GM12891 (cell line): Measurements from ENCODE around the gene VPS11. TPM values are rescaled to one million over a fixed set of nuclear protein-coding genes. Genes with fewer than 3 reads are reported as not detected.

Experiments used
- DNase-seq: peaks from one replicate; pipeline ENCODE4 v3.0.0; 2011; ENCODE audit warnings: low spot score; ENCODE audit not compliant: insufficient read length
- FAIRE-seq: peaks from 2 replicates; lab custom pipeline; 2011; peaks lifted over from hg19 to GRCh38; lab: Jason Lieb, UNC
- PAX5 ChIP-seq: IDR thresholded peaks from 2 replicates; pipeline ENCODE4 v1.6.1; 2011; ENCODE audit warnings: low read length, moderate library complexity, mild to moderate bottlenecking; ENCODE audit not compliant: insufficient read depth, severe bottlenecking
- POLR2A ChIP-seq: IDR thresholded peaks from 2 replicates; pipeline ENCODE4 v1.6.1; 2011; ENCODE audit warnings: low read depth, low read length, control low read depth
- POLR2AphosphoS5 ChIP-seq: IDR thresholded peaks from 2 replicates; pipeline ENCODE4 v1.6.1; 2011; ENCODE audit warnings: low read depth, low read length, control low read depth
- POU2F2 ChIP-seq: IDR thresholded peaks from 2 replicates; pipeline ENCODE4 v1.6.1; 2011; ENCODE audit warnings: low read depth, mild to moderate bottlenecking, control low read depth, low read length, moderate library complexity
- SPI1 ChIP-seq: IDR thresholded peaks from 2 replicates; pipeline ENCODE4 v1.6.1; 2011; ENCODE audit warnings: low read depth, low read length, control low read depth
- TAF1 ChIP-seq: IDR thresholded peaks from 2 replicates; pipeline ENCODE4 v1.6.1; 2011; ENCODE audit warnings: low read depth, low read length, control low read depth
- polyA plus RNA-seq: library from polyadenylated mRNA; unstranded; fragments of >200 nt; gene quantifications from one replicate; pipeline ENCODE4 v1.2.1, GENCODE V29; 2012; ENCODE audit warnings: low read depth, missing spikeins, inconsistent platforms; ENCODE audit not compliant: missing spikeins

Gene VPS11
- polyA plus RNA-seq = 31.6 TPM

DNA sequence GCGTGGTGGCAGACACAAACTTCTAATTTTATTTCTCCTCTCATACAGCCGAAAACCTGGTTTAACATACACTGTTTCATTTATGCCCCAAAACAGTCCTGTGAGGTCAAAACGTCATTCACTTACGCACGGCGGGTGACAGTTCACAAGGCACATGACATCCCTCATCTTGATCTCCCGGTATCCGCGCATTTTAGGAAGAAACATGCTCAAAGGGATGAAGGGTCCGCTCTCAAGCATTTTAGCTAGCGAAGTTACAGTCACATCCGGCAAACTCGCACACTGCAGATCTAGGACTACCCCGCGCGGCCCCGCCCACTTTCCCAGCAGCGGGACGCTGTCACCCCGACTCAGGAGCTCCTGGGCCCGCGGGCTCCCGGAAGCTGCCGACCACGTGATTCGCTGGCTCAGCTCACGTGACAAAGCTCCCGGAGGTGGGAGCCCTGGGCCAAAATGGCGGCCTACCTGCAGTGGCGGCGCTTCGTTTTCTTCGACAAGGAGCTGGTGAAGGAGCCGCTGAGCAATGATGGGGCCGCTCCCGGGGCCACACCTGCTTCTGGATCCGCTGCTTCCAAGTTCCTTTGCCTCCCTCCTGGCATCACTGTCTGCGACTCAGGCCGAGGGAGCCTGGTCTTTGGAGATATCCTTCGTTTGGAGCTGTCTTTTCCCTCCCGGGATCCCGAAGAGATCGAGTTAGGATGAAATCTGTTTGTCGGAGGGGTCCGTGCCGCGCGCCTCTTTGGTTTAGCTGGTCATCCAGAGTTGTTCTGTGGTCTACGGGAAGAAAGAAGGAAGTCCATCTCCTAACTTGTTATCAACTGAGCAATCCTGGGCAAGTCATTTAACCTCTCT lies at the start of gene VPS11:
TSS of gene VPS11 (plus strand) at position 448 of the 852 bp plus-strand sequence. CDS start at position 454, 6 bp downstream.
- peak; percentile 84 for TF ChIP-seq POLR2AphosphoS5
- TF ChIP-seq POLR2A = peak; percentile 84
- TF ChIP-seq PAX5 = no peak
- no peak for TF ChIP-seq SPI1
- peak; percentile 91 for TF ChIP-seq TAF1
- peak; percentile 72; the same call in 1 of the 2 replicates for TF ChIP-seq POU2F2
- peak; percentile 96 for FAIRE-seq
- peak; percentile 99 for DNase-seq

DNA sequence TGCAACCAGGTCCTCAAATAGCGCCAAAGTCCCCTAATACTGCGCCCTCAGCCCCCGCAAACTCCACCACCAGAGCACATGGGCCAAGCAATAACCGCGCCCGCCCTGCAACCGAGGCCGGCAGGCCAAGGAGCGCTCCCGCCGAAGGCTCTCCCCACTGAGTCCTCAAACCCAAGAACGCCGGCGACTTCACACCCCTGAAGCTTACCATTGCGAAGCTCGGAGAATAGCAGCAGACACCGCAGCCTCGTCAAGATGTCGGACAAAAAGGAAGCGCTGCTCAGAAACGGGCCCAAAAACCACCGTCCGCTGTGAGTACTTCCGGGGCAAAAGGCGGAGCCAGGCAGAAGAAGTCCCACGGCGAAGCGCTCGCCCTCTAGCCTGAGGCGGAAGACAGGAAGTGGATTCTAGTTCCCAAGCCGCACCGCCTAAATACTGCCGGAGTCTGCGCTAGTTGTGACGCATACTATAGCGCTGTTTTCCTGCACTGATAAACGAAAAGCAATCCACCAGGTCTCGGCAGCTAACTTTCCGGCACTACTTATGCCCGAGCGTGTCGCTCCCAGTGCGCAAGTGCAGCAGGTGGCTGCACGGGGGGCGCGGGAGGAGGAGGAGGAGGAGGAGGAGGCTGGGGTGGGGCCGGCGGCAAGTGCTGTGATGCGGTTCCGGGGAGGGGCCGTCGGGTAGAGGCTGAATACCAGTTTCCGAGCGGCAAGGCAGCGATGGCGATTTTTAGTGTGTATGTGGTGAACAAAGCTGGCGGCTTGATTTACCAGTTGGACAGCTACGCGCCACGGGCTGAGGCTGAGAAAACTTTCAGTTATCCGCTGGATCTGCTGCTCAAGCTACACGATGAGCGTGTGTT lies 49.3 kb upstream of the VPS11 start, which contains the start of the genes RPS25 and TRAPPC4:
TSS of gene RPS25 (minus strand) at position 270 of the 865 bp plus-strand sequence. CDS start at position 211, 59 bp downstream.
TSS of gene TRAPPC4 (plus strand) at position 693 of the 865 bp plus-strand sequence. CDS start at position 723, 30 bp downstream.
- DNase-seq = peak; percentile 90
- FAIRE-seq = peak; percentile 91
- TF ChIP-seq SPI1 = peak; percentile 82
- TF ChIP-seq POLR2A = peak; percentile 96
- TF ChIP-seq POLR2AphosphoS5 = peak; percentile 96
- peak; percentile 93 for TF ChIP-seq TAF1
- TF ChIP-seq POU2F2 = peak; percentile 80
- TF ChIP-seq PAX5 = no peak

DNA sequence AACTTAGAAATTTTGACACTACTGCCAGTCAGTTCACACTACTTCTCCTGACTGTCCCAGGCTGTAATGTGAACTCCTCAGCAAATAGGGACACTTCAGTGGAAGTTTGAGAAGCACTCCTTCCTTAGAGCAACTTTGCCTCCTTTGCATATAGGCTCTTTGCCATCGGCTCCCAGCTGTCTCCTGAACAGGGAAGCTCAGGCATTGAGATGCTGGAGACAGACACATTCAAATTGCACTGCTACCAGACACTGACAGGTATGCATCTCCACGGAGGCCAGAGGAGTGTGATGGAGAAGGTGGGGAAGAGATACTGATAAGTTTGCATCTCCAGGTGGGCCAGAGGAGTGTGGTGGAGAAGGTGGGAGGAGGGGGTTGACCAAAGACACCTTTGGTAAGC lies 47.6 kb upstream of the VPS11 start:
- TF ChIP-seq SPI1 (no peak), POLR2AphosphoS5 (no peak), TAF1 (no peak), POU2F2 (no peak), PAX5 (no peak), POLR2A (no peak)
- DNase-seq (no peak), FAIRE-seq (no peak)

DNA sequence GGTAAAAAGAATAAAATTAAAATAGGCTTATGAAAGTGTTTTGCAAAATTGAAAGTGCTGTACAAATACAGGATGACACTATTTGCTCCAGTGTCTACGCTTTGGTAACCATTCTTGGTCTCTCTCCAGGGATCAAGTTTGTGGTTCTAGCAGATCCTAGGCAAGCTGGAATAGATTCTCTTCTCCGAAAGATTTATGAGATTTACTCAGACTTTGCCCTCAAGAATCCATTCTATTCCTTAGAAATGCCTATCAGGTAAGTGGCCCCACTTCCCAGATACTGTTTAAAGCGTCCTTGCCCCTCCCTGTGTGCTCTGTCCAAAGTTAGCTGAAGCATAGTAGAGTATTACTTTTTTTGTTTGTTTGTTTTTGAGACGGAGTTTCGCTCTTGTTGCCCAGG lies 46.0 kb upstream of the VPS11 start:
- no peak for DNase-seq
- FAIRE-seq = no peak
- TF ChIP-seq POLR2AphosphoS5 (no peak), POU2F2 (no peak)

DNA sequence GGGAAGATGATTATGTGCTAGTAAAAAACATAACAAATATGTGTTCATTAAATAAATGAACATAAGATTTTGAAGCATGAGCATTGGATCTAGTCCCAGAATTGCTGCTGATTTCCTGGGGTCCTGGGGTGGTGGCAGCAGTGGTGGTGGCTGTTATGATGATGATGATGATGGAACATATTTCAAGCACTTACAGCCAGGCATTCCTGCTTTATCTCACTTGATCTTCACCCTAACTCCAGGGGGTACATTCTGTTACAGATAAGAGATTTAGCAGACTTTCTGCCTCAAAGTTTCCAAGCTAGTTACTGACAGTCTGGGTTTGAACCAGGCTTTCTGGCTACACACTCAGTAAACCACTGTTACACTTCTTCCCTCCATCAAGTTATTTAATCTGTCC lies 43.9 kb upstream of the VPS11 start:
- no peak for TF ChIP-seq POLR2A
- no peak for TF ChIP-seq PAX5
- no peak for TF ChIP-seq POU2F2
- TF ChIP-seq TAF1 = no peak
- DNase-seq (no peak), FAIRE-seq (no peak)

DNA sequence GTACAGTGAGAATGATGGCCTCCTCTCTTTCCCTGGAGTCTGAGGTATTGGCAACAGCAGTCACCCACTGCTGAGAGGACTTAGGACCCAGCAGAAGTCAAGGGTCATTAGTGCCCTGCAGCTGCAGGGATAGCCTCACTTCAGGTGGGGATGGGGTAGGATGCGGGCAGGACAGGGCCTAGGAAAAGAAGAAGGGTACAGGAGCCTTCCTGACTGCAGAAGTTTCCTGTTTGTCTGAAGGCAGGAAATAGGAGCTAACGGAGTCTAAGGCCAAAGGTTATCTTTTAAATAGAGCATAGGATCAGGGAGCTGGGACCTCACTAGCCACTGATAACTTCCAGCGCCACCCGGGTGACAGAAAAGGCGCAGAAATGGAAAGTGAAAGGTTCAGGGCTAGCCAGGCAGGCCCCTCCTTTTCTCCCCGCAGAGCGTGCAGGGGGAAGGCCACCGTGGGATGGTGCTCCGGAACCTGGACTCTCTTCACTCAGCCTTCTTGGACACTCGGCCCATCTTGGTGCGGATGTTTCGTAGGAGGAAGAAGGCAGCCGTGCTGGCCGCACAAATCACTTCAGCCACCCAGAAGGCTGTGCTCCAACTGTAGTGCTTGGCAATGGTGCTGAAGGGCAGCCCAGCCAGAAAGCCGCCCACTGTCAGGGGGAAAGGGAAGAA lies 43.1 kb upstream of the VPS11 start:
- no peak for TF ChIP-seq PAX5
- no peak; the same call in 1 of the 2 replicates for TF ChIP-seq POLR2AphosphoS5
- FAIRE-seq (no peak), DNase-seq (no peak)

DNA sequence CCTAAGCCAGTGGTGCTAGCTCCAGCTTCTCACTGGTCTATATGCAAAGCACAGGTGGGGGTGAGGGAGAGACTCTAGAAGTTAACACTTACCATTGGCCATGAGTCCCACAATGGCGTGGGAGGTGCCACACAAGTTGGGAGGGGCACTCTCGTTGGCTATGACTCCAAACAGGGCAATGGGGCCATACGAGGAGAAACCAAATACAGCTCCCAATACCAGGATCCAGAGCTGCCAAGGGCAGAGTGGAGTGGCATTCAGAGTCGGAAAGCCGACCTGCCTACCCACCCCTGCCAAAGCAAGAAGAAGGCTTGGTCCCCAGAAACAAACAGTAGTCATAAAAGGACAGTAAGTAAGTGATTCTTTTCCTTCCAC lies 42.5 kb upstream of the VPS11 start:
- DNase-seq (no peak), FAIRE-seq (no peak)
- TF ChIP-seq SPI1 (no peak), TAF1 (no peak), PAX5 (no peak), POLR2A (no peak; the same call in 1 of the 2 replicates), POU2F2 (no peak), POLR2AphosphoS5 (no peak)

DNA sequence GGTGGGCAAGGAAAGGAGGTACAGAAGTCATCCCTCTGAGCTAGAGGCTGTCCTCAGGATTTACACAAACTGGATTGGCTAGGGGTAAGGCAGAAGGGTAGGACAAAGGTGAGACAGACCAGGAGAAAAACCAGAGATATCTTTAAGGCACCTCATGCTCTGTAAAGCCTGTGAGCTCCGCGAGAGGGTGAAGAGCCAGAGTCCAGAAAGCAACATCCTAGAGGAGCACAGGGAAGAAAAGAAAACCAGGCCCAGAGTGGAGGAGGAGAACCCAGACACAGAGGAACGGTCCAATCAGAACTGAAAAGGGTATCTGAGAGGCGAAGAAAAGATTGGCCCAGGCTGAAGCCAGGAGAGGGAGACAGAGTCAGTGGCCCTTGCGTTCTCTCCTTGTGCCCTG lies 42.1 kb upstream of the VPS11 start:
- no peak for FAIRE-seq
- DNase-seq = no peak
- TF ChIP-seq PAX5 (no peak), POLR2A (no peak), SPI1 (no peak), TAF1 (no peak), POU2F2 (no peak), POLR2AphosphoS5 (no peak)
